Measurements from ENCODE around the gene UQCRC1. TPM values are rescaled to one million over a fixed set of nuclear protein-coding genes. Genes with fewer than 3 reads are reported as not detected.

Gene UQCRC1
- total and polyA plus RNA-seq, 2 of the 8 experiments (the other 6 are each of a cell fraction or from before 2014, with no cell fraction given): 310 to 720 TPM

- Histone ChIP-seq H3K23me2 (ENCODE audit: low read depth, low read length) (no peaks in the 10 kb centered on the region), H2BK5ac (ENCODE audit: low read depth, low read length) (no peak overlapping the region), H3K18ac (ENCODE audit: extremely low read depth, low read length) (no peak overlapping the region), H4K91ac (replicated peaks; ENCODE audit: insufficient read length, low read length) (no peak overlapping the region), H3K27me3 (replicated peaks in 1 of 4; ENCODE audit: control insufficient read depth in 3 of 4, extremely low read depth in 1 of 4, insufficient read depth in 3 of 4, low read length in 3 of 4) (no peaks in the 10 kb centered on the region), H3K79me1 (ENCODE audit: low read depth, low read length) (no peaks in the 10 kb centered on the region), H4K8ac (ENCODE audit: extremely low read depth, insufficient read depth, low read length) (no peak overlapping the region), H3K27ac (ENCODE audit: low read depth, low read length) (no peak overlapping the region), H4K20me1 (replicated peaks in 1 of 2; ENCODE audit: control insufficient read depth in 1 of 2, insufficient read depth in 2 of 2, low read length in 2 of 2) (peaks cover 0 to 5% of the 10 kb centered on the region in 2 experiments), H2BK20ac (ENCODE audit: low read length) (no peak overlapping the region), H3K14ac (ENCODE audit: insufficient read length) (no peak overlapping the region), H3K9ac (replicated peaks in 1 of 4; ENCODE audit: extremely low read depth in 1 of 4, low read depth in 3 of 4, low read length in 3 of 4) (no peak overlapping the region), H2AFZ (ENCODE audit: low read length) (no peak overlapping the region), H3K23ac (ENCODE audit: insufficient read length) (no peak overlapping the region), H3K4me1 (replicated peaks in 1 of 4; ENCODE audit: control insufficient read depth in 3 of 4, insufficient read depth in 4 of 4, low read length in 3 of 4) (peaks cover 0 to 6% (median 3%) of the 10 kb centered on the region in 4 experiments; a peak in 3 of 7 replicates), H2BK12ac (ENCODE audit: low read depth, low read length) (no peak overlapping the region), H3K56ac (replicated peaks; ENCODE audit: insufficient read length, low read depth, low read length) (no peak overlapping the region), H2AK5ac (ENCODE audit: low read depth, low read length) (no peak overlapping the region), H3K4ac (replicated peaks; ENCODE audit: insufficient read length, low read depth, low read length) (no peak overlapping the region), H2BK15ac (ENCODE audit: low read length) (no peak overlapping the region), H4K5ac (ENCODE audit: insufficient read length, low read depth, low read length) (no peak overlapping the region), H3K4me2 (ENCODE audit: insufficient read depth in 1 of 2, low read depth in 2 of 2, low read length in 2 of 2) (no peak overlapping the region; a peak in 1 of 4 replicates), H3K4me3 (ENCODE audit: extremely low read depth in 1 of 4, insufficient read depth in 2 of 4, low read depth in 3 of 4, low read length in 4 of 4) (no peak overlapping the region), H2BK120ac (replicated peaks; ENCODE audit: low read depth, low read length) (no peak overlapping the region), H3K36me3 (ENCODE audit: control insufficient read depth in 2 of 4, insufficient read depth in 4 of 4, low read length in 3 of 4) (peaks cover 0 to 4% (median 0%) of the 10 kb centered on the region in 4 experiments; a peak in 3 of 8 replicates), H3K79me2 (ENCODE audit: control insufficient read depth in 1 of 2, insufficient read depth in 2 of 2, low read length in 2 of 2) (no peaks in the 10 kb centered on the region), H3K9me3 (ENCODE audit: insufficient read depth in 2 of 2, low read depth in 1 of 2, low read length in 1 of 2) (no peaks in the 10 kb centered on the region)
- 93% methylated on average over 7 of the region's 7 CpGs; no CpG with 5 or more reads in 1 of the 2 experiments for WGBS, 2 experiments (ENCODE audit: extremely low coverage in 1 of 2, insufficient coverage in 1 of 2, insufficient read length in 1 of 2, insufficient replicate concordance in 2 of 2, low coverage in 1 of 2, low lambda C conversion rate in 2 of 2, missing lambda C conversion rate in 1 of 2)
- no peak for DNase-seq (ENCODE audit: low read depth in 1 of 2, low spot score in 2 of 2)
- ChIA-PET POLR2A (ENCODE audit: partially characterized antibody) (interaction anchor here (0.7 to 7.9 kb wide), 7 partner anchors 8 to 30 kb away, joined by 4 to 75 read pairs (median 7); partner anchors contain the start of genes SLC26A6 and UQCRC1), CTCF (ENCODE audit: partially characterized antibody) (interaction anchor here (1.1 to 3.0 kb wide), 2 partner anchors 15 to 62 kb away, joined by 4 to 16 read pairs; partner anchors contain the start of gene SLC26A6)
- no peak for FAIRE-seq
- no peak for TF ChIP-seq EGR1 (IDR thresholded peaks at IDR 0.05; ENCODE audit: borderline replicate concordance, low read depth, low read length)
- no peak for TF ChIP-seq KDM1A (IDR thresholded peaks at IDR 0.05; ENCODE audit: borderline replicate concordance, low read length)
- TF ChIP-seq SAP30 (IDR thresholded peaks at IDR 0.05; ENCODE audit: insufficient read depth, insufficient replicate concordance, low read length): no peak
- no peak for TF ChIP-seq NRF1 (IDR thresholded peaks at IDR 0.05; ENCODE audit: low read depth, low read length)
- no peak for TF ChIP-seq BACH1 (IDR thresholded peaks at IDR 0.05; ENCODE audit: low read length)
- no peak for TF ChIP-seq CREB1 (IDR thresholded peaks at IDR 0.05)
- no peak for TF ChIP-seq KDM4A (IDR thresholded peaks at IDR 0.05; ENCODE audit: low read depth, low read length, severe bottlenecking)
- TF ChIP-seq JUN (IDR thresholded peaks at IDR 0.05; ENCODE audit: low read depth, low read length): no peak
- TF ChIP-seq SIX5 (IDR thresholded peaks at IDR 0.05; ENCODE audit: low read depth, low read length): no peak
- no peak for TF ChIP-seq EP300 (IDR thresholded peaks at IDR 0.05; ENCODE audit: borderline replicate concordance in 1 of 2, low read depth in 2 of 2, low read length in 2 of 2)
- TF ChIP-seq RXRA (IDR thresholded peaks at IDR 0.05; ENCODE audit: insufficient read depth, low read depth, low read length): no peak
Observed at GRCh38 chr3:48619541-48620524, 10.4 kb upstream of the UQCRC1 start.

Measured in H1 (cell line).